Calu3 (cell line): ENCODE measurements around the gene LRMDA. TPM values are rescaled to one million over a fixed set of nuclear protein-coding genes. Genes with fewer than 3 reads are reported as not detected.

Experiments used
- BruUV-seq: library from RNA; stranded (reverse); fragments of 400-500 nt; replicated peaks from 2 replicates; lab custom pipeline; 2021; lab: Mats Ljungman, UMichigan
- CTCF ChIA-PET: fragments of 300-600 bp; sonication (Branson Sonifier 250); formaldehyde crosslinking; loops from one replicate; lab custom pipeline; 2022; ENCODE audit warnings: antibody characterized with exemption; lab: Charles Lee
- DNase-seq: peaks from one replicate; pipeline ENCODE4 v3.0.0; 2022
- H3K27ac Mint-ChIP-seq: one replicate; pipeline ENCODE4 v1.8.0; 2022; ENCODE audit warnings: mixed read lengths; ENCODE audit not compliant: unreplicated experiment
- H3K27me3 Mint-ChIP-seq: one replicate; pipeline ENCODE4 v1.8.0; 2022; ENCODE audit warnings: mixed read lengths; ENCODE audit not compliant: unreplicated experiment
- H3K36me3 Mint-ChIP-seq: one replicate; pipeline ENCODE4 v1.8.0; 2022; ENCODE audit warnings: mild to moderate bottlenecking, moderate library complexity, mixed read lengths; ENCODE audit not compliant: insufficient read depth, unreplicated experiment
- H3K4me1 Mint-ChIP-seq: one replicate; pipeline ENCODE4 v1.8.0; 2022; ENCODE audit warnings: mild to moderate bottlenecking, low read depth, mixed read lengths; ENCODE audit not compliant: unreplicated experiment
- H3K4me3 Mint-ChIP-seq: one replicate; pipeline ENCODE4 v1.8.0; 2022; ENCODE audit warnings: mild to moderate bottlenecking, low read depth, moderate library complexity, mixed read lengths; ENCODE audit not compliant: unreplicated experiment
- H3K9me3 Mint-ChIP-seq: one replicate; pipeline ENCODE4 v1.8.0; 2022; ENCODE audit warnings: low read depth, mixed read lengths; ENCODE audit not compliant: unreplicated experiment
- intact Hi-C: fragments of 100-400 bp; cut with micrococcal nuclease; formaldehyde crosslinking; loops from one replicate; pipeline ENCODE4 v1.10.0; 2022; ENCODE audit not compliant: unreplicated experiment
- total RNA-seq: library from RNA; stranded (reverse); gene quantifications from 2 replicates; pipeline ENCODE4 v1.2.3, GENCODE V29; 2022
- TF ChIP-seq, protein P1 (sequence below): fragments of 200-600 bp; IDR thresholded peaks from one replicate; pipeline ENCODE4 v1.8.0; 2022; ENCODE audit warnings: antibody characterized with exemption; ENCODE audit not compliant: unreplicated experiment

Gene LRMDA
- total RNA-seq, 1 experiment from 2014 or later = 7.6 TPM

- peaks cover 13% of the 10 kb centered on the region for H3K27me3 Mint-ChIP-seq
- no peaks in the 10 kb centered on the region for H3K4me1 Mint-ChIP-seq
- DNase-seq = no peak
- TF ChIP-seq, protein P1, sequence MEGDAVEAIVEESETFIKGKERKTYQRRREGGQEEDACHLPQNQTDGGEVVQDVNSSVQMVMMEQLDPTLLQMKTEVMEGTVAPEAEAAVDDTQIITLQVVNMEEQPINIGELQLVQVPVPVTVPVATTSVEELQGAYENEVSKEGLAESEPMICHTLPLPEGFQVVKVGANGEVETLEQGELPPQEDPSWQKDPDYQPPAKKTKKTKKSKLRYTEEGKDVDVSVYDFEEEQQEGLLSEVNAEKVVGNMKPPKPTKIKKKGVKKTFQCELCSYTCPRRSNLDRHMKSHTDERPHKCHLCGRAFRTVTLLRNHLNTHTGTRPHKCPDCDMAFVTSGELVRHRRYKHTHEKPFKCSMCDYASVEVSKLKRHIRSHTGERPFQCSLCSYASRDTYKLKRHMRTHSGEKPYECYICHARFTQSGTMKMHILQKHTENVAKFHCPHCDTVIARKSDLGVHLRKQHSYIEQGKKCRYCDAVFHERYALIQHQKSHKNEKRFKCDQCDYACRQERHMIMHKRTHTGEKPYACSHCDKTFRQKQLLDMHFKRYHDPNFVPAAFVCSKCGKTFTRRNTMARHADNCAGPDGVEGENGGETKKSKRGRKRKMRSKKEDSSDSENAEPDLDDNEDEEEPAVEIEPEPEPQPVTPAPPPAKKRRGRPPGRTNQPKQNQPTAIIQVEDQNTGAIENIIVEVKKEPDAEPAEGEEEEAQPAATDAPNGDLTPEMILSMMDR = no peak
- no peak overlapping the region for H3K4me3 Mint-ChIP-seq
- no TSS peak for BruUV-seq
- H3K27ac Mint-ChIP-seq = no peak overlapping the region
- no peaks in the 10 kb centered on the region for H3K9me3 Mint-ChIP-seq
- no peaks in the 10 kb centered on the region for H3K36me3 Mint-ChIP-seq
- intact Hi-C loops = no loop called here
- CTCF ChIA-PET = no interaction called here
Measured at GRCh38 chr10:75468612-75469005, 37.2 kb downstream of the LRMDA start.

DNA sequence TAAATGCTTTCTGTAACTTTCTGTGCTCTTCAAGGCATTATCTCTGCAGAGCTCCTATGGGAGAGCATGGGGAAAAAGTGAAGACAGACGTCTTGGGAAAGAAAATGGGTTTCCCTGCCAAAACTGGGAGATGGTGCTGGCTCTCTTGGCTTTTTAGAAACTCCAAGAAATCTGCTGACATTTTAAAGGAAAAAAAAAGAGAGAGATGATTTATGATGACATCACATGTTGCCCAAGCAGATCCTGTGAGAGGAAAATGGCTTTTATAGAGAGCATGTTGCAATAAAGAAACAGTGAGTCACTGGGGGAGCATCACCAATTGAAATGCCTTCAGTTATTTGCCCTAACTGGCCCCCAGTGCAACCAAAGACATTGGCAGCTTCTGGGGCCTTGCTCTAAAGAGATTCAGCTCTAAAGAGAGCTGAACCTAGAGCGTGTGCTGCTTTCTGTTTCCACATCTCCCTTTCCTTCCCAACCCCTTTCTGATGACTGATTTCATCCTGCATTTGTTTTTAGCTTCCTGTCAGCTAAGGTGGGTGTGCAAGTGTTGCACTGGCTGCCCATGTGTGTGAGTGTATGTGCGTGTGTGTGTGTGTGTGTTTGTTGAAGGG is 37.7 kb downstream of the LRMDA start:
- Mint-ChIP-seq H3K4me3 (no peak overlapping the region), H3K27me3 (peaks cover 13% of the 10 kb centered on the region), H3K36me3 (no peaks in the 10 kb centered on the region), H3K27ac (no peak overlapping the region), H3K9me3 (no peaks in the 10 kb centered on the region), H3K4me1 (no peaks in the 10 kb centered on the region)
- DNase-seq = peak; percentile 4
- intact Hi-C loops = no loop called here
- BruUV-seq = no TSS peak
- CTCF ChIA-PET = no interaction called here
- TF ChIP-seq, protein P1 = no peak

DNA sequence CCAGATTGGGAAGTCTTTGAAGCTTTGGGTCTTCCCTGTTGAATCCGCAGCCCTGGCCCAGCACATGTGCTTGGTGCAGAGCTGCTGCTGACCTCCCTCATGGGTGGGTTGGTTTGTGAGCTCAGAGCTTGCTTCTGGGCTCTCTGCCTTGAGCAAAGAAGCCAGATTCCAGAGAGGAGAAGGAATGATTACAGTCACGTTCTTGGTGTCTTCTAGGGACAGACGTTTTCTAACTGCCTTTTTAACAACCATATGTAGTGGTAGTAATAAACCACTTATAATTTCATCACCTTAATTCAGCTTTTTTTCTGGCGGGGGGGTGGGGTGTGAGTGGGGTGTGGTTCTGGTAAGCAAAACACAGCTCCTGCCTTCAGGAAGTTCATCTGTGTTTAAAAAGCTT is 39.5 kb downstream of the LRMDA start:
- Mint-ChIP-seq H3K27ac (no peak overlapping the region), H3K27me3 (peaks cover 13% of the 10 kb centered on the region), H3K36me3 (no peaks in the 10 kb centered on the region), H3K4me1 (no peaks in the 10 kb centered on the region), H3K4me3 (no peak overlapping the region), H3K9me3 (no peaks in the 10 kb centered on the region)
- DNase-seq = no peak
- no TSS peak for BruUV-seq
- TF ChIP-seq, protein P1 = no peak
- CTCF ChIA-PET = no interaction called here
- intact Hi-C loops = no loop called here

GRCh38 chr10:75472685-75473084 is 41.3 kb downstream of the LRMDA start:
- Mint-ChIP-seq H3K4me1 (no peaks in the 10 kb centered on the region), H3K36me3 (no peaks in the 10 kb centered on the region), H3K27me3 (peaks cover 13% of the 10 kb centered on the region), H3K4me3 (no peak overlapping the region), H3K27ac (no peak overlapping the region), H3K9me3 (no peaks in the 10 kb centered on the region)
- intact Hi-C loops = no loop called here
- no TSS peak for BruUV-seq
- CTCF ChIA-PET = no interaction called here
- TF ChIP-seq, protein P1 = no peak
- DNase-seq = no peak
